ENCODE results near the gene KCNJ15.

DNA sequence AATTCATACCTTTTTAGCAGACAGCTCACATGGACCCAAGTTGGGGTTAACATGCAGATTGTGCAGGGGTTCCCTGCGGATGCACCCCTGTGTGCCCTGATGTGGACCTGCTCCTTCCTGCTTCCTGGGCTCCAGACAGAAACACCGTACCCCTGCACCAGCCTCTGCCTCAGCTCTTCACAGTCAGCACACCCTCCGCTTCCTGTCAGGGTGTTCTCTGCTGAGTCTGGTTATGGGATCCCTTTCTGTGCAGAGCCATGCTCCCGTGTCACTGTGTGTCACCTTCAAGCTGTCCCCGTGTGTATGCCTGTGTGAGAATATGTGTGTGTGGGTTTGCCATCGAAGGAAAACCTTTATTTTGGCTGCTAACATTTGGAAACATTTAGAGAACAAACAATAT lies 48.7 kb upstream of the KCNJ15 start:
- TF ChIP-seq, protein P1, sequence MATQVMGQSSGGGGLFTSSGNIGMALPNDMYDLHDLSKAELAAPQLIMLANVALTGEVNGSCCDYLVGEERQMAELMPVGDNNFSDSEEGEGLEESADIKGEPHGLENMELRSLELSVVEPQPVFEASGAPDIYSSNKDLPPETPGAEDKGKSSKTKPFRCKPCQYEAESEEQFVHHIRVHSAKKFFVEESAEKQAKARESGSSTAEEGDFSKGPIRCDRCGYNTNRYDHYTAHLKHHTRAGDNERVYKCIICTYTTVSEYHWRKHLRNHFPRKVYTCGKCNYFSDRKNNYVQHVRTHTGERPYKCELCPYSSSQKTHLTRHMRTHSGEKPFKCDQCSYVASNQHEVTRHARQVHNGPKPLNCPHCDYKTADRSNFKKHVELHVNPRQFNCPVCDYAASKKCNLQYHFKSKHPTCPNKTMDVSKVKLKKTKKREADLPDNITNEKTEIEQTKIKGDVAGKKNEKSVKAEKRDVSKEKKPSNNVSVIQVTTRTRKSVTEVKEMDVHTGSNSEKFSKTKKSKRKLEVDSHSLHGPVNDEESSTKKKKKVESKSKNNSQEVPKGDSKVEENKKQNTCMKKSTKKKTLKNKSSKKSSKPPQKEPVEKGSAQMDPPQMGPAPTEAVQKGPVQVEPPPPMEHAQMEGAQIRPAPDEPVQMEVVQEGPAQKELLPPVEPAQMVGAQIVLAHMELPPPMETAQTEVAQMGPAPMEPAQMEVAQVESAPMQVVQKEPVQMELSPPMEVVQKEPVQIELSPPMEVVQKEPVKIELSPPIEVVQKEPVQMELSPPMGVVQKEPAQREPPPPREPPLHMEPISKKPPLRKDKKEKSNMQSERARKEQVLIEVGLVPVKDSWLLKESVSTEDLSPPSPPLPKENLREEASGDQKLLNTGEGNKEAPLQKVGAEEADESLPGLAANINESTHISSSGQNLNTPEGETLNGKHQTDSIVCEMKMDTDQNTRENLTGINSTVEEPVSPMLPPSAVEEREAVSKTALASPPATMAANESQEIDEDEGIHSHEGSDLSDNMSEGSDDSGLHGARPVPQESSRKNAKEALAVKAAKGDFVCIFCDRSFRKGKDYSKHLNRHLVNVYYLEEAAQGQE (IDR thresholded peaks at IDR 0.05; ENCODE audit: low read depth, low read length) = no peak
- TF ChIP-seq BACH1 (IDR thresholded peaks at IDR 0.05; ENCODE audit: borderline replicate concordance) (no peak), MAX (IDR thresholded peaks at IDR 0.05; ENCODE audit: low read depth, low read length) (no peak)

Data from GM12878 (cell line).